GM12878 (cell line): Measurements from ENCODE around the gene LSAMP.

ENCODE experiments used
- CHD2 ChIP-seq: IDR thresholded peaks from 2 replicates; pipeline ENCODE4 v1.6.1; 2011; ENCODE audit warnings: low read depth, low read length, improper control_type of control experiment, borderline replicate concordance
- CREB1 ChIP-seq: IDR thresholded peaks from 2 replicates; pipeline ENCODE4 v1.6.1; 2012; ENCODE audit warnings: low read depth, mild to moderate bottlenecking, inconsistent platforms
- EZH2 ChIP-seq: IDR thresholded peaks from 2 replicates; pipeline ENCODE4 v1.6.1; 2012; ENCODE audit warnings: low read depth, mild to moderate bottlenecking, control low read depth, inconsistent platforms, low read length, borderline replicate concordance; ENCODE audit not compliant: control insufficient read depth
- PAX5 ChIP-seq: IDR thresholded peaks from 2 replicates; pipeline ENCODE4 v1.6.1; 2011; ENCODE audit warnings: low read depth, low read length, borderline replicate concordance
- POLR2AphosphoS5 ChIP-seq: IDR thresholded peaks from 2 replicates; pipeline ENCODE4 v1.6.1; 2011; ENCODE audit warnings: mild to moderate bottlenecking, low read length, inconsistent platforms
- RFX5 ChIP-seq: IDR thresholded peaks from 2 replicates; pipeline ENCODE4 v1.6.1; 2011; ENCODE audit warnings: low read depth, low read length, improper control_type of control experiment
- SMC3 ChIP-seq: IDR thresholded peaks from 2 replicates; pipeline ENCODE4 v1.6.1; 2011; ENCODE audit warnings: low read length, improper control_type of control experiment, borderline replicate concordance
- TAF1 ChIP-seq: IDR thresholded peaks from 2 replicates; pipeline ENCODE4 v1.6.1; 2011; ENCODE audit warnings: mild to moderate bottlenecking, low read depth, low read length, borderline replicate concordance
- ZBTB33 ChIP-seq: fragments of 450-650 bp; IDR thresholded peaks from 2 replicates; pipeline ENCODE4 v1.6.1; 2017; ENCODE audit warnings: mild to moderate bottlenecking
- ZBTB40 ChIP-seq: fragments of 450-650 bp; IDR thresholded peaks from 2 replicates; pipeline ENCODE4 v1.6.1; 2016; ENCODE audit warnings: mild to moderate bottlenecking, moderate library complexity, borderline replicate concordance
- TF ChIP-seq, protein P1 (sequence below), 3 experiments: IDR thresholded peaks in 2 of 3; conservative IDR thresholded peaks in 1 of 3; 2 replicates each; pipeline ENCODE4 v1.5.1; 2011; ENCODE audit warnings: low read depth in 3 of 3, low read length in 3 of 3, mild to moderate bottlenecking in 3 of 3, control low read depth in 2 of 3, moderate library complexity in 2 of 3, inconsistent platforms in 1 of 3, mixed read lengths in 1 of 3; ENCODE audit not compliant: control insufficient read depth in 2 of 3, insufficient read depth in 1 of 3; ENCODE audit errors: extremely low read depth in 1 of 3
- TF ChIP-seq, protein P2 (sequence below): IDR thresholded peaks from 2 replicates; pipeline ENCODE4 v1.6.1; 2012; ENCODE audit warnings: low read depth, low read length, improper control_type of control experiment

GRCh38 chr3:116226266-116226665, 219.0 kb downstream of the LSAMP start:
- no peak for TF ChIP-seq RFX5
- TF ChIP-seq CHD2 = no peak
- no peak for TF ChIP-seq ZBTB33
- no peak for TF ChIP-seq PAX5
- TF ChIP-seq, protein P1, sequence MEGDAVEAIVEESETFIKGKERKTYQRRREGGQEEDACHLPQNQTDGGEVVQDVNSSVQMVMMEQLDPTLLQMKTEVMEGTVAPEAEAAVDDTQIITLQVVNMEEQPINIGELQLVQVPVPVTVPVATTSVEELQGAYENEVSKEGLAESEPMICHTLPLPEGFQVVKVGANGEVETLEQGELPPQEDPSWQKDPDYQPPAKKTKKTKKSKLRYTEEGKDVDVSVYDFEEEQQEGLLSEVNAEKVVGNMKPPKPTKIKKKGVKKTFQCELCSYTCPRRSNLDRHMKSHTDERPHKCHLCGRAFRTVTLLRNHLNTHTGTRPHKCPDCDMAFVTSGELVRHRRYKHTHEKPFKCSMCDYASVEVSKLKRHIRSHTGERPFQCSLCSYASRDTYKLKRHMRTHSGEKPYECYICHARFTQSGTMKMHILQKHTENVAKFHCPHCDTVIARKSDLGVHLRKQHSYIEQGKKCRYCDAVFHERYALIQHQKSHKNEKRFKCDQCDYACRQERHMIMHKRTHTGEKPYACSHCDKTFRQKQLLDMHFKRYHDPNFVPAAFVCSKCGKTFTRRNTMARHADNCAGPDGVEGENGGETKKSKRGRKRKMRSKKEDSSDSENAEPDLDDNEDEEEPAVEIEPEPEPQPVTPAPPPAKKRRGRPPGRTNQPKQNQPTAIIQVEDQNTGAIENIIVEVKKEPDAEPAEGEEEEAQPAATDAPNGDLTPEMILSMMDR (IDR thresholded peaks at IDR 0.05 in 2 of 3, conservative IDR thresholded peaks at IDR 0.05 in 1 of 3; ENCODE audit: control insufficient read depth in 2 of 3, extremely low read depth in 1 of 3, insufficient read depth in 1 of 3, low read depth in 3 of 3, low read length in 3 of 3) = no peak
- no peak for TF ChIP-seq SMC3
- no peak for TF ChIP-seq TAF1
- no peak for TF ChIP-seq EZH2
- no peak for TF ChIP-seq ZBTB40
- no peak for TF ChIP-seq CREB1
- TF ChIP-seq POLR2AphosphoS5 = no peak
- TF ChIP-seq, protein P2, sequence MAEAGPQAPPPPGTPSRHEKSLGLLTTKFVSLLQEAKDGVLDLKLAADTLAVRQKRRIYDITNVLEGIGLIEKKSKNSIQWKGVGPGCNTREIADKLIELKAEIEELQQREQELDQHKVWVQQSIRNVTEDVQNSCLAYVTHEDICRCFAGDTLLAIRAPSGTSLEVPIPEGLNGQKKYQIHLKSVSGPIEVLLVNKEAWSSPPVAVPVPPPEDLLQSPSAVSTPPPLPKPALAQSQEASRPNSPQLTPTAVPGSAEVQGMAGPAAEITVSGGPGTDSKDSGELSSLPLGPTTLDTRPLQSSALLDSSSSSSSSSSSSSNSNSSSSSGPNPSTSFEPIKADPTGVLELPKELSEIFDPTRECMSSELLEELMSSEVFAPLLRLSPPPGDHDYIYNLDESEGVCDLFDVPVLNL = no peak
